NB4 (cell line): ENCODE data around the gene TRPV6.

ENCODE experiments used
- DNase-seq: peaks from one replicate; pipeline ENCODE4 v3.0.0; 2010; ENCODE audit warnings: low read depth
- H3K4me3 ChIP-seq: one replicate; pipeline ENCODE4 v1.5.1; 2011; ENCODE audit warnings: mild to moderate bottlenecking, low read depth, low read length, moderate library complexity
- CTCF ChIP-seq: IDR thresholded peaks from one replicate; pipeline ENCODE4 v1.5.1; 2012; ENCODE audit warnings: low read depth, low read length
- MAX ChIP-seq: IDR thresholded peaks from 2 replicates; pipeline ENCODE4 v1.6.1; 2011; ENCODE audit warnings: low read depth, low read length
- MYC ChIP-seq: IDR thresholded peaks from 2 replicates; pipeline ENCODE4 v1.6.1; 2011; ENCODE audit warnings: low read depth, low read length
- POLR2A ChIP-seq: IDR thresholded peaks from 2 replicates; pipeline ENCODE4 v1.6.1; 2011; ENCODE audit warnings: mild to moderate bottlenecking; ENCODE audit not compliant: insufficient read length; ENCODE audit errors: extremely low read depth

Gene TRPV6

GRCh38 chr7:142859829-142860228 is 25.7 kb downstream of the TRPV6 start:
- no peak overlapping the region for H3K4me3 ChIP-seq
- no peak for DNase-seq
- TF ChIP-seq CTCF = no peak
- TF ChIP-seq MYC = no peak
- TF ChIP-seq POLR2A = no peak
- no peak for TF ChIP-seq MAX

- TF ChIP-seq CTCF (no peak), MYC (no peak), MAX (no peak), POLR2A (no peak)
- no peak overlapping the region for H3K4me3 ChIP-seq
- DNase-seq = no peak
Observed at GRCh38 chr7:142859411-142859810, 26.1 kb downstream of the TRPV6 start.

GRCh38 chr7:142857625-142858024 is 27.9 kb downstream of the TRPV6 start:
- TF ChIP-seq MYC = no peak
- no peak for TF ChIP-seq CTCF
- TF ChIP-seq MAX = no peak
- no peak for TF ChIP-seq POLR2A
- no peak for DNase-seq
- no peak overlapping the region for H3K4me3 ChIP-seq

GRCh38 chr7:142856565-142857245 is 28.8 kb downstream of the TRPV6 start:
- TF ChIP-seq MYC (no peak), CTCF (no peak), MAX (no peak), POLR2A (no peak)
- DNase-seq = peak; percentile 45
- H3K4me3 ChIP-seq = no peak overlapping the region

- no peak for DNase-seq
- H3K4me3 ChIP-seq = peak overlapping the region; percentile 54
- TF ChIP-seq MAX = no peak
- no peak for TF ChIP-seq MYC
- no peak for TF ChIP-seq POLR2A
- no peak for TF ChIP-seq CTCF
Observed at GRCh38 chr7:142855756-142856564, 29.6 kb downstream of the TRPV6 start.
